OCI-M2 (cell line): Measurements from ENCODE around the gene THSD8.
"Not testable (repeated sequence)": the region's sequence is repeated elsewhere in the genome, so short reads cannot be mapped to it uniquely, and the experiment has no call there.

Experiments used
- DNase-seq: peaks from one replicate; lab custom pipeline; 2025; ENCODE audit not compliant: unreplicated experiment; lab: John Stamatoyannopoulos, UW

Gene THSD8

GRCh38 chr19:12792051-12792852, 9.6 kb upstream of the THSD8 start:
- no peak for DNase-seq

- no peak for DNase-seq
These were observed 9.0 kb upstream of the THSD8 start for GRCh38 chr19:12792853-12793289.

GRCh38 chr19:12793290-12794195, 8.3 kb upstream of the THSD8 start:
- DNase-seq: no peak

GRCh38 chr19:12794196-12794941, 7.5 kb upstream of the THSD8 start:
- DNase-seq: no peak

GRCh38 chr19:12794971-12795381, 6.9 kb upstream of the THSD8 start:
- no peak for DNase-seq

GRCh38 chr19:12796146-12797071, 5.5 kb upstream of the THSD8 start:
- DNase-seq: no peak

- no peak for DNase-seq
These were observed 4.7 kb upstream of the THSD8 start for GRCh38 chr19:12797141-12797587.

GRCh38 chr19:12797607-12798006, 4.3 kb upstream of the THSD8 start:
- DNase-seq: not testable (repeated sequence)

- DNase-seq: no peak
These were observed 2.0 kb upstream of the THSD8 start for GRCh38 chr19:12799742-12800465.

- DNase-seq: no peak
These were observed 1.5 kb upstream of the THSD8 start for GRCh38 chr19:12800466-12800770.

GRCh38 chr19:12800923-12801465, 875 bp upstream of the THSD8 start:
- DNase-seq: no peak

- no peak for DNase-seq
These were observed 618 bp downstream of the THSD8 start for GRCh38 chr19:12802267-12803106.

GRCh38 chr19:12804051-12804450, 2.2 kb downstream of the THSD8 start:
- DNase-seq: no peak

- no peak for DNase-seq
These were observed 4.6 kb downstream of the THSD8 start, which contains the start of gene RNASEH2A for GRCh38 chr19:12806242-12807081. Gene RNASEH2A (plus strand): TSS chr19:12806584. CDS start chr19:12806674, 90 bp downstream.

GRCh38 chr19:12815088-12815487, 13.2 kb downstream of the THSD8 start:
- no peak for DNase-seq

GRCh38 chr19:12817188-12817587, 15.3 kb downstream of the THSD8 start:
- not testable (repeated sequence) for DNase-seq

- DNase-seq: not testable (repeated sequence)
These were observed 15.9 kb downstream of the THSD8 start for GRCh38 chr19:12817810-12818209.
